ENCODE results near the gene PTH2R.
"Not testable (repeated sequence)": the region's sequence is repeated elsewhere in the genome, so short reads cannot be mapped to it uniquely, and the experiment has no call there.

The PTH2R gene

GRCh38 chr2:208389940-208390339 lies 16.7 kb upstream of the PTH2R start:
- no peak for DNase-seq (ENCODE audit: low read depth)

GRCh38 chr2:208392300-208392699 lies 14.3 kb upstream of the PTH2R start:
- DNase-seq (ENCODE audit: low read depth) = no peak

GRCh38 chr2:208396796-208397195 lies 9.8 kb upstream of the PTH2R start:
- not testable (repeated sequence) for DNase-seq (ENCODE audit: low read depth)

- no peak for DNase-seq (ENCODE audit: low read depth)
Measured at GRCh38 chr2:208399201-208399600, 7.4 kb upstream of the PTH2R start.

GRCh38 chr2:208407667-208408066 lies 1.1 kb downstream of the PTH2R start:
- peak; percentile 27 for DNase-seq (ENCODE audit: low read depth)

GRCh38 chr2:208413931-208414330 lies 7.3 kb downstream of the PTH2R start:
- no peak for DNase-seq (ENCODE audit: low read depth)

GRCh38 chr2:208415255-208415654 lies 8.7 kb downstream of the PTH2R start:
- no peak for DNase-seq (ENCODE audit: low read depth)

GRCh38 chr2:208415897-208416296 lies 9.3 kb downstream of the PTH2R start:
- no peak for DNase-seq (ENCODE audit: low read depth)

GRCh38 chr2:208426412-208427045 lies 19.9 kb downstream of the PTH2R start:
- no peak for DNase-seq (ENCODE audit: low read depth)

- DNase-seq (ENCODE audit: low read depth) = no peak
Measured at GRCh38 chr2:208437755-208438154, 31.2 kb downstream of the PTH2R start.

- DNase-seq (ENCODE audit: low read depth) = no peak
Measured at GRCh38 chr2:208440716-208441115, 34.1 kb downstream of the PTH2R start.

GRCh38 chr2:208441951-208442350 lies 35.4 kb downstream of the PTH2R start:
- no peak for DNase-seq (ENCODE audit: low read depth)

GRCh38 chr2:208447447-208447846 lies 40.9 kb downstream of the PTH2R start:
- DNase-seq (ENCODE audit: low read depth) = not testable (repeated sequence)

- DNase-seq (ENCODE audit: low read depth) = no peak
Measured at GRCh38 chr2:208451061-208451460, 44.5 kb downstream of the PTH2R start.

- DNase-seq (ENCODE audit: low read depth) = no peak
Measured at GRCh38 chr2:208454861-208455260, 48.3 kb downstream of the PTH2R start.

GRCh38 chr2:208463721-208464120 lies 57.1 kb downstream of the PTH2R start:
- DNase-seq (ENCODE audit: low read depth) = no peak

- no peak for DNase-seq (ENCODE audit: low read depth)
Measured at GRCh38 chr2:208464205-208464604, 57.6 kb downstream of the PTH2R start.

- peak; percentile 18 for DNase-seq (ENCODE audit: low read depth)
Measured at GRCh38 chr2:208466151-208466919, 59.7 kb downstream of the PTH2R start.

GRCh38 chr2:208466920-208467298 lies 60.3 kb downstream of the PTH2R start:
- DNase-seq (ENCODE audit: low read depth) = peak; percentile 11

- DNase-seq (ENCODE audit: low read depth) = no peak
Measured at GRCh38 chr2:208467564-208467963, 61.0 kb downstream of the PTH2R start.

GRCh38 chr2:208477741-208478140 lies 71.1 kb downstream of the PTH2R start:
- no peak for DNase-seq (ENCODE audit: low read depth)

GRCh38 chr2:208479342-208479741 lies 72.8 kb downstream of the PTH2R start:
- DNase-seq (ENCODE audit: low read depth) = no peak

GRCh38 chr2:208481945-208482344 lies 75.4 kb downstream of the PTH2R start:
- not testable (repeated sequence) for DNase-seq (ENCODE audit: low read depth)

All from iris pigment epithelial cell (primary cell).